Right lobe of liver (tissue), 6 donors: ENCODE measurements around the gene DRD4. TPM values are rescaled to one million over a fixed set of nuclear protein-coding genes. Genes with fewer than 3 reads are reported as not detected.

ENCODE experiments used
- ATAC-seq, 4 donors: fragments of 200-7000 bp; cut with Tn5 transposase; one replicate each; pipeline ENCODE4 v1.9.1; 2020; ENCODE audit warnings: mild to moderate bottlenecking in 4 of 4, moderate library complexity in 4 of 4
- DNase-seq, 3 donors: peaks; one replicate each; pipeline ENCODE4 v3.0.0-alpha.2; 2020
- H3K27ac ChIP-seq, 3 donors: fragments of 200-600 bp; one replicate each; pipeline ENCODE4 v1.8.0; 2022
- H3K27me3 ChIP-seq, 2 donors: fragments of 200-600 bp; one replicate each; pipeline ENCODE4 v1.8.0; 2022
- H3K36me3 ChIP-seq, 4 donors: fragments of 200-600 bp; sonication (generic) in 1 of 4; one replicate each; pipeline versions ENCODE4 v1.5.1 to v1.8.0; 2017 to 2022; ENCODE audit warnings: control low read depth in 1 of 4
- H3K4me1 ChIP-seq, 4 donors: fragments of 200-600 bp; sonication (generic) in 1 of 4; one replicate each; pipeline versions ENCODE4 v1.5.1 to v1.8.0; 2017 to 2022; ENCODE audit warnings: control low read depth in 1 of 4
- H3K4me3 ChIP-seq, 3 donors: fragments of 200-600 bp; one replicate each; pipeline ENCODE4 v1.8.0; 2022
- H3K9me3 ChIP-seq, 4 donors: fragments of 200-600 bp; sonication (generic) in 1 of 4; one replicate each; pipeline versions ENCODE4 v1.5.1 to v1.8.0; 2017 to 2022; ENCODE audit warnings: control low read depth in 1 of 4
- POLR2A ChIP-seq: fragments of 450-650 bp; IDR thresholded peaks from one replicate; pipeline ENCODE4 v1.6.1; 2017; ENCODE audit warnings: antibody characterized with exemption, mild to moderate bottlenecking
- WGBS: methylation state at CpG from one replicate; pipeline ENCODE4 v1.1.6; 2018; ENCODE audit warnings: low coverage, low lambda C conversion rate; ENCODE audit not compliant: insufficient coverage; ENCODE audit errors: missing lambda C conversion rate; 5-methylcytosine and 5-hydroxymethylcytosine counted together
- intact Hi-C, 2 donors: fragments of 100-400 bp; cut with DNase I; formaldehyde crosslinking; loops; one replicate each; pipeline versions ENCODE4 v1.11.2 to v1.14.1; 2022
- total RNA-seq, 6 experiments: library from RNA; depleted of rRNA in 2 of 6; stranded (reverse); fragments of >200 nt in 2 of 6; fragmentation: NEBNext Ultra II Directional in 3 of 6; extraction: Animal tissue kit (Norgen Biotek cat#: 25700) in 3 of 6; gene quantifications; one replicate each; pipeline versions ENCODE4 v1.1.0 to v1.2.4, GENCODE V29; 2016 to 2023
- TF ChIP-seq, protein P1 (sequence below), 4 donors: fragments of 200-600 bp in 3 of 4; fragments of 450-650 bp in 1 of 4; IDR thresholded peaks; one replicate each; pipeline versions ENCODE4 v1.5.1 to v1.8.0; 2016 to 2022; ENCODE audit warnings: antibody characterized with exemption in 4 of 4, mild to moderate bottlenecking in 2 of 4
- donor health status: DM: no; HTN: yes; CAD: no.
- donor health status: DM: no; HTN: no; CAD: no.
- donor health status: DM: no; HTN: no; CAD: no.
- donor health status: DM: no; HTN: yes; CAD: no.
- donor health status: DM: no; HTN: yes; CAD: no.

The DRD4 gene
- total RNA-seq, 6 experiments from 2014 or later: 0.31 to 0.90 (median 0.41) TPM; not detected in 2

DNA sequence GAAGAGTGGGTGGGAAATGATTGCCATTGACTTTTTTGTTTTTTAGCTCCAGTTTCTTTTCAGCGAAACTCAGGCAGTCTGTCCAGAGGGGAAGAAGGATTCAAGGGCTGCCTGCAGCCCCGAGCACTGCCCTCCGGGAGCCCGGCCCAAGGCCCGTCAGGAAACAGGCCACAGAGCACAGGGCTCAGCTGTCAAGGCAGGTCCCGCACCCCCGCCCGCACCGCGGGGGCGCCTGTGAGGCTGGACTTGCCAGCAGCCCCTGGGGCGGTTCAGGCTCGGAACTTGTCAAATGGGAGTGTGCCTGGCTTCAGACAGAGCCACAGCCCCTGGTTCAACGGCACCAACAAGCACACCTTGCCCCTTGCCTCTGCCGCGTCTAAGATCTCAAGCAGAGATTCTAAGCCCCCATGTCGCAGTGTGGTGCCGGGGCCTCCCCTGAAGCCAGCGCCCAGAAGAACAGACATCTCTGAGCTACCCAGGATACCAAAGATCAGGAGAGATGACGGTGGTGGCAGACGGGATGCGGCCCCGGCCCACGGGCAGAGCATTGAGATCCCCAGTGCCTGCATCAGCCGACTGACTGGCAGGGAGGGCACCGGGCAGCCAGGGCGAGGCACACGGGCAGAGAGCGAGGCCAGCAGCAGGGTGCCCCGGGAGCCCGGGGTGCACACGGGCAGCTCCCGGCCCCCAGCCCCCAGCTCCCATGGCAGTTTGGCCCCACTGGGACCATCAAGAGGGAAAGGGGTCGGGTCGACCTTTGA, 29.9 kb upstream of the DRD4 start:
- H3K4me1 ChIP-seq: peaks cover 0 to 46% (median 23%) of the 10 kb centered on the region in 4 donors

DNA sequence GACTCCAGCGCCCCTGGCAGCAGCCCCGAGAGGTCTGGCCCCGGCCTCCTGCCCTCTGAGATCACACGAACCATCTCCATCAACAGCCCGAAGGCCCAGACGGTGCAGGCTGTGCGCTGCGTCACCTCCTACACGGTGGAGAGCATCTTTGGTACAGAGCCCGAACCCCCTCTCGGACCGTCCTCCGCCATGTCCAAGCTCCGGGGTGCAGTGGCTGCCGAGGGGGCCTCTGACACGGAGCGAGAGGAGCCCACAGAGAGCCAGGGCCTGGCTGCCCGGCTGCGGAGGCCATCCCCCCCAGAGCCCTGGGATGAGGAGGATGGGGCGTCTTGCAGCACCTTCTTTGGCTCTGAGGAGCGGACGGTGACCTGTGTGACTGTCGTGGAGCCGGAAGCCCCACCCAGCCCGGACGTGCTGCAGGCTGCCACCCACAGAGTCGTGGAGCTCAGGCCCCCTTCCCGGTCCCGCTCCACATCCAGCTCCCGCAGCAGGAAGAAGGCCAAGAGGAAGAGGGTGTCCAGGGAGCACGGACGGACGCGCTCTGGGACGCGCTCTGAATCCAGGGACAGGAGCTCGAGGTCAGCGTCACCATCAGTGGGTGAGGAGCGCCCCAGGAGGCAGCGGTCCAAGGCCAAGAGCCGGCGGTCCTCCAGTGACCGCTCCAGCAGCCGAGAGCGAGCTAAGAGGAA, 29.0 kb upstream of the DRD4 start:
- Histone ChIP-seq H3K36me3 (peaks cover 6 to 94% (median 54%) of the 10 kb centered on the region in 4 donors), H3K4me1 (peaks cover 0 to 52% (median 25%) of the 10 kb centered on the region in 4 donors), H3K27ac (no peak overlapping the region), H3K4me3 (no peak overlapping the region), H3K9me3 (no peaks in the 10 kb centered on the region), H3K27me3 (no peaks in the 10 kb centered on the region)
- WGBS: 72% methylated on average over 17 of the region's 45 CpGs
- ATAC-seq: no peak
- no peak for TF ChIP-seq POLR2A
- TF ChIP-seq, protein P1, sequence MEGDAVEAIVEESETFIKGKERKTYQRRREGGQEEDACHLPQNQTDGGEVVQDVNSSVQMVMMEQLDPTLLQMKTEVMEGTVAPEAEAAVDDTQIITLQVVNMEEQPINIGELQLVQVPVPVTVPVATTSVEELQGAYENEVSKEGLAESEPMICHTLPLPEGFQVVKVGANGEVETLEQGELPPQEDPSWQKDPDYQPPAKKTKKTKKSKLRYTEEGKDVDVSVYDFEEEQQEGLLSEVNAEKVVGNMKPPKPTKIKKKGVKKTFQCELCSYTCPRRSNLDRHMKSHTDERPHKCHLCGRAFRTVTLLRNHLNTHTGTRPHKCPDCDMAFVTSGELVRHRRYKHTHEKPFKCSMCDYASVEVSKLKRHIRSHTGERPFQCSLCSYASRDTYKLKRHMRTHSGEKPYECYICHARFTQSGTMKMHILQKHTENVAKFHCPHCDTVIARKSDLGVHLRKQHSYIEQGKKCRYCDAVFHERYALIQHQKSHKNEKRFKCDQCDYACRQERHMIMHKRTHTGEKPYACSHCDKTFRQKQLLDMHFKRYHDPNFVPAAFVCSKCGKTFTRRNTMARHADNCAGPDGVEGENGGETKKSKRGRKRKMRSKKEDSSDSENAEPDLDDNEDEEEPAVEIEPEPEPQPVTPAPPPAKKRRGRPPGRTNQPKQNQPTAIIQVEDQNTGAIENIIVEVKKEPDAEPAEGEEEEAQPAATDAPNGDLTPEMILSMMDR (IDR thresholded peaks at IDR 0.05): no peak
- DNase-seq: peak in 2 of 3 donors; percentile 55 to 57
- intact Hi-C loops: no loop called here

More for the DNA sequence above, 29.9 kb upstream of the DRD4 start:
- Histone ChIP-seq H3K36me3 (peaks cover 6 to 90% (median 51%) of the 10 kb centered on the region in 4 donors), H3K27me3 (no peaks in the 10 kb centered on the region), H3K27ac (peak overlapping the region in 1 of 3 donors; percentile 36), H3K9me3 (no peaks in the 10 kb centered on the region), H3K4me3 (no peak overlapping the region)
- ATAC-seq: no peak
- DNase-seq: no peak
- intact Hi-C loops: no loop called here
- no peak for TF ChIP-seq POLR2A
- TF ChIP-seq, protein P1 (IDR thresholded peaks at IDR 0.05): no peak
- WGBS: 88% methylated on average over 6 of the region's 35 CpGs

DNA sequence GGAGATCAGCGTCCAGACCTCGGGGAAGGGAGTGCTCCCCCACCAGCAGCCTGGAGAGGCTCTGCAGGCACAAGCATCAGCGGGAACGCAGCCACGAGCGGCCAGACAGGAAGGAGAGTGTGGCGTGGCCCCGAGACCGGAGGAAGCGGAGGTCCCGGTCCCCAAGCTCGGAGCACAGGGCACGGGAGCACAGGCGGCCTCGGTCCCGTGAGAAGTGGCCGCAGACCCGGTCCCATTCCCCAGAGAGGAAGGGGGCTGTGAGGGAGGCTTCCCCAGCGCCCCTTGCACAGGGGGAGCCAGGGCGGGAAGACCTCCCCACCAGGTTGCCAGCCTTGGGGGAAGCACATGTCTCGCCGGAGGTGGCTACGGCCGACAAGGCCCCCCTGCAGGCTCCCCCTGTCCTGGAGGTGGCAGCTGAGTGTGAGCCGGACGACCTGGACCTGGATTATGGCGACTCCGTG, 28.2 kb upstream of the DRD4 start:
- TF ChIP-seq, protein P1 (IDR thresholded peaks at IDR 0.05): no peak
- no peak for TF ChIP-seq POLR2A
- DNase-seq (peak in 1 of 3 donors; percentile 53), ATAC-seq (peak in 1 of 4 donors; percentile 0)
- Histone ChIP-seq H3K4me1 (peaks cover 0 to 55% (median 26%) of the 10 kb centered on the region in 4 donors), H3K9me3 (no peaks in the 10 kb centered on the region), H3K4me3 (no peak overlapping the region), H3K27ac (peak overlapping the region in 1 of 3 donors; percentile 4), H3K36me3 (peaks cover 6 to 89% (median 53%) of the 10 kb centered on the region in 4 donors), H3K27me3 (no peaks in the 10 kb centered on the region)
- intact Hi-C loops: no loop called here
- WGBS: 100% methylated on average over 1 of the region's 28 CpGs

DNA sequence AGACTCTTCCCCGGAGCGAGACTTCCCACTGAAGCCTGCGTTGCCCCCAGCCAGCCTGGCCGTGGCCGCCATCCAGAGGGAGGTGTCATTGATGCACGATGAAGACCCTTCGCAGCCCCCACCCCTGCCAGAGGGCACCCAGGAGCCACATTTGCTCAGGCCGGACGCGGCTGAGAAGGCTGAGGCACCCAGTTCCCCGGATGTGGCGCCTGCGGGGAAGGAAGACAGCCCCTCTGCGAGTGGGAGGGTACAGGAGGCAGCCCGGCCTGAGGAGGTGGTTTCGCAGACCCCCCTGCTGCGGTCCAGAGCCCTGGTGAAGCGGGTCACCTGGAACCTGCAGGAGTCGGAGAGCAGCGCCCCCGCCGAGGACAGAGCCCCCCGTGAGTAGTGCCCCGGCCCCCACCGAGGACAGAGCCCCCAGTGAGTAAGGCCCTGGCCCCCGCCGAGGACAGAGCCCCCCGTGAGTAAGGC, 27.7 kb upstream of the DRD4 start:
- Histone ChIP-seq H3K9me3 (no peaks in the 10 kb centered on the region), H3K4me1 (peaks cover 0 to 60% (median 29%) of the 10 kb centered on the region in 4 donors), H3K4me3 (no peak overlapping the region), H3K27ac (peak overlapping the region in 1 of 3 donors; percentile 4), H3K27me3 (no peaks in the 10 kb centered on the region), H3K36me3 (peaks cover 6 to 84% (median 49%) of the 10 kb centered on the region in 4 donors)
- TF ChIP-seq, protein P1 (IDR thresholded peaks at IDR 0.05): no peak
- TF ChIP-seq POLR2A: no peak
- DNase-seq (no peak), ATAC-seq (no peak)
- intact Hi-C loops: no loop called here
- WGBS: 93% methylated on average over 6 of the region's 28 CpGs
